GM18873 (cell line): ENCODE data around the gene DIS3L2.
"Not testable (repeated sequence)": the region's sequence is repeated elsewhere in the genome, so short reads cannot be mapped to it uniquely, and the experiment has no call there.

ENCODE experiments used
- ATAC-seq: cut with Tn5 transposase; IDR thresholded peaks from one replicate; pipeline ENCODE4 v1.9.1; 2021; ENCODE audit warnings: mild to moderate bottlenecking, moderate library complexity, moderate number of reproducible peaks; ENCODE audit not compliant: unreplicated experiment, low FRiP score

DIS3L2 gene

GRCh38 chr2:231928901-231929725 lies 32.4 kb upstream of the DIS3L2 start:
- no peak for ATAC-seq

DNA sequence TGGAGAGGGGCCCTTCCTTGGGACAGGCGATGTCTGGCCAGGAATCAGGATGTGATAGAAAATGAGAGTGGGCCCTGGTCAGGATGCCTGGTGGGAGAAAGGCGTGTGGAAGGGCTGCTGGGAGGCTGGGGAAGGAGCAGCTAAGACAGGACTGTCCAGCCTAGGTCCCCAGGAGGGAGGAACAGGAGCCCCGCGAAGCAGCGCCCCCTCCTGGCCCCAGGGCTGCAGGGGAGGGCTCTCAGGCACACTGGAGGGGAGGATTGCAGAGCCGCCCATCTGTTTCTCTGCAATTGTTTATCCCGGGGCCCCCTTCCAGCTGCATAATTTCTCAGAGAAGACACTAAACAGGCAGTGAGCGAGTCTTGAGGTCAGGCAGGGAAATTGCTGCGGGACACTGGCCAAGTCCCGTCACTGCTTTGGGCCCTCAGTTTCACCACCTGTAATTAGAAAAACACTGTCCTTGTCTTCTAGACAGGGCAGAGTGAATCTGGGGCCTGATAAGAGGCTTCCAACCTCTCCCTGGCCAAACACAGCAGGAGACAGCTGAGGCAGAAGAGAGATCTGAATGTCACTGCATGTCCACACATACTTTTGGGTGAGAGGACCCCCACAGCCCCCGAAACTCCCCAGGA lies 31.4 kb upstream of the DIS3L2 start:
- no peak for ATAC-seq

- no peak for ATAC-seq
Measured at GRCh38 chr2:231930593-231931281, 30.8 kb upstream of the DIS3L2 start.

DNA sequence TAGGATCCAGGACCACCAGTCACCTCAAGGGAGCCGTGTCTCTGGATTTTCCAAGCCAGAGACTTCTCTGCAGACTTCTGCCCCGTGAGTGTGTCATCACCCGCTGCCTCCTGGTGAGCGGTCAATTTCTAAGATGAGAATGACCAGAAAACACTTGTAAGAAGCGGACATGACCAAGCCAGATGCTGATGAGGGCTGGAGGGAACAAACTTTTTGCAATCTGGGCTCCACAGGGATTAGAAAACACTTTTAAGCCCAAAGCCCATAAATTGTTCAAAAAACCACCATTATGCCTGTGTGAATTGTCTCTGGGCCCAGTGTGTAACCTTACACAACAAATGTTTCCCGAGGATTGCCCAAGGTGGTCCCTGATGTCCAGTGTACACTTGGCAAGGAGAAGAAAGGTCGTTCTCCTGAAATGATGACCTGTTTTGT lies 30.0 kb upstream of the DIS3L2 start:
- no peak for ATAC-seq

- ATAC-seq = no peak
Measured at GRCh38 chr2:231932711-231932970, 28.9 kb upstream of the DIS3L2 start.

DNA sequence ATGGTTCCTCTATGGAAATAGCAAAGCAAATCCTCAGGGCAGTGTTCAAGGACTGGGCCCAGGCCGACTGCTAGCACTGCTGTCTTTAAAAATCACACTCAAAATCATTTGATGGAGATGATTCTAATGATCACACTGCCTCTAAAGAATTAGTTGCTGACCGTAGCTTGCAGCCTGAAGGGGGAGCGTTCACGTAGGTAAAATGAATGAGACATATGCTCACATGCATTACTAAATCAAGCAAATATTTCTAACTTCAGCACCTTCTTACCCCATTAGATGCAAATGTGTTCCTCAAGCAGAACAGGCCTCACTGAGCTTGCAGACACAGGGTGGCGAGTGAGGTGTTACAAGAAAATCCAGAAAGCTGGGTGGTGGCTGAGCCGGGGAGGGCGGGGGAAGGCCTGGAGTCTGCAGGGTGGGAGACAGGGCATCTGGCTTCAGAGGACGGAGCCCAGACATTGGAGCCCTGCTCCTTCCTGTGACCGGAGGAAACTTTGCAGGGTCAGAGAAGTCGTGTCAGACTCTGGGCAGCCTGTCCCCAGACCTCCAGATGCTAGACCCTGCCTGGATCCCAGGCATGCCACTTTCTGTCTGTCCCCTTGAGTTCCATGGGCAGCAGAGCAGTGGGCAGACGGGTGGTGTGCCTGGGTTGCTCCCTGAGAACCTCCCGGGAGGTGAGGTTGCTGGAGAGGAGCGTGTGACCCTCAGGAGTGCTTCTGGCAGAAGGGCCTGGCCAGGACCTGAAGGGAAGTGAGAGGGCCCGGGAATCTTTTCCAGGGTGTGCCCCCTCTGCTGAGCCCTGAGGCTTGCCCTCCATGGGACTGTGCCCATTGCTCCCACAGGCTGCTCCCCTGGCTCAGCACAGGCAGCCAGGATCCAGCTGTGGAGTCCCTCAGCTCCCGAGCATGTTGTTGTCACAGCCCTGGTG lies 28.3 kb upstream of the DIS3L2 start:
- ATAC-seq = no peak

- no peak for ATAC-seq
Measured at GRCh38 chr2:231933916-231934401, 27.6 kb upstream of the DIS3L2 start.

- ATAC-seq = no peak
Measured at GRCh38 chr2:231934441-231935206, 26.9 kb upstream of the DIS3L2 start.

DNA sequence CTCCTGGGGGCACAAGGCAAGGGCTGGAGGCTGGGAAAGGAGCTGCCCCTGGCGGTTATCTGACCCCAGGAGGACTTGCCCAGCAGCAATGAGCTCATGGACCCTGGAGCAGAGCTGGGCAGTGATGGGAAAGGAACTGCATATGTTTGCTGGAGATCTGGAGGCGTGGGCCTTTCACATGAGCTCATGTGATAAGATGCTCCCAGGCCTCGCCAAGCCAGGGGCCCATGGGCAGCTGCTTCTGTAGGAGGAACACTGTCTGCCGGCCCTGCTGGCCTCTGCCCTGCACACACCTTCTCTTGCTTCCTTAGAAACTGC lies 26.3 kb upstream of the DIS3L2 start:
- ATAC-seq = no peak

DNA sequence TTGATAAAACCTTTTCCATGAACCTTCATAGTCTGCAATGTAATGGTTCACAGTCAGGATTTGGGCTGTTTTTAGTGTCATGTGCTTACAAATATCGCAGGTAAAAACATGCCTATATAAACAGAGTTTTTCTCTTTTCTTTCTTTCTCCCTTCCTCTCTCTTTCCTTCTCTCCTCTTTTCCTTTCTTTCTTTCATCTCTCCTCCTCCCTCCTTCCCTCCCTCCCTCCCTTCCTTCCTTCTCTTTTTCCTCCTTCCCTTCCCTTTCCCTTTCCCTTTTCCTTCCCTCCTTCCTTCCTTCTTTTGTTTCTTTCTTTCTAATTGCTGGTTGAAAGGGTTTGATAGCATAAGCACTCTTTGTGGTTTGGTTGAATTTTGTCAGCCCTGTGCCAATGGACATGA lies 25.7 kb upstream of the DIS3L2 start:
- no peak for ATAC-seq

GRCh38 chr2:231936491-231936890 lies 25.0 kb upstream of the DIS3L2 start:
- ATAC-seq = no peak

DNA sequence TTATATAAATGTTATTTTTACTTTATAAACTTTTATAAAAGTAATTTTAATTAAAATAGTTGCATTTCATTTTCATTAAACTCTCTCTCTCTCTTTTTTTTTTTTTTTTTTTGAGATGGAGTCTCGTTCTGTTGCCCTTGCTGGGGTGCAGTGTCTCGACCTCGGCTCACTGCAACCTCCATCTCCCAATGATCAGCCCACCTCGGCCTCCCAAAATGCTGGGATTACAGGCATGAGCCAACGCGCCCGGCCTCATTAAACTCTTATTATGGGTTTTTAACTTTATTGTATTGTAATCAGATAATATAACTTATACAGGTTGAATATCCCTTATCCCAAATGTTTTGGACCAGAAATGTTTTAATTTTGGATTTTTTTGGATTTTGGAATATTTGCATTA lies 24.5 kb upstream of the DIS3L2 start:
- no peak for ATAC-seq

DNA sequence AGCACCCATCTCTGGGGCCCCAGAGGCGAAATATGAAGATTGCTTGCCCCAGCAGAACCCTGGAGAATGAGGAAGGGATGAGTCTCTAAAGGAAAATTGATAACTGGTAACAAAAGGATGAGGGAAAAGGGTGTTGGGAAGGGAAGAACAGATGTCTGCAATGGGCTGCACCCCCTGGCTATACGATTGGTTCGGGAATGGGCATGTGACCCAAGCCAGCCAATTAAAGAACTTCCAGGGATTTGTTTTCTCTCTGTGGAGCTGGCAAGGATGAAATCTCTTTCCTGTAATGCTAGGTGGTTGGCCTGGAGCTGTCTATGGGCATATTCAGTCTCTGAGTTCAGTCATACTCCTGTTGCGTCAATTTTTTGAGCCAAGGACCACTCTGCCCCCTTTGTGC lies 22.5 kb upstream of the DIS3L2 start:
- ATAC-seq = no peak

GRCh38 chr2:231940795-231941194 lies 20.7 kb upstream of the DIS3L2 start:
- ATAC-seq = no peak

DNA sequence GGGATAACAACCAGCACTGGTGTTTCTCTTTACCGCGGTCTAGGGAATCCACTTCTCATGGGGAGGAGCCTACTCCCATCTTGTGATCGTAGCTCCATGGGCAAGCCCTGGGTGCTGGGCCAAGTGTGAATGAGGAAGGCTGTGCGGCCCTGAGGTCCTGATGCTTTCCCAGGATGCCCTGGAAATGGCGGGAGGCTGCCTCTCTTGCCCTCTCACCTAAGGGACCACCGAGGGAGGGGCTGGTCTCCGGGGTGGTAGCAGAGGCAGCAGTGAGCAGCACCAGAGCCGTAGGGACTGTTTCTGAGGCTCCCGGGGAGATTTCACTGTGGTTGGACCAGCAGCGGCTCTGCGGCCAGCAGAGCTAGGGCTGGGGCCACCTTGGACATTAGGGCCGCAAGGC lies 19.8 kb upstream of the DIS3L2 start:
- no peak for ATAC-seq

DNA sequence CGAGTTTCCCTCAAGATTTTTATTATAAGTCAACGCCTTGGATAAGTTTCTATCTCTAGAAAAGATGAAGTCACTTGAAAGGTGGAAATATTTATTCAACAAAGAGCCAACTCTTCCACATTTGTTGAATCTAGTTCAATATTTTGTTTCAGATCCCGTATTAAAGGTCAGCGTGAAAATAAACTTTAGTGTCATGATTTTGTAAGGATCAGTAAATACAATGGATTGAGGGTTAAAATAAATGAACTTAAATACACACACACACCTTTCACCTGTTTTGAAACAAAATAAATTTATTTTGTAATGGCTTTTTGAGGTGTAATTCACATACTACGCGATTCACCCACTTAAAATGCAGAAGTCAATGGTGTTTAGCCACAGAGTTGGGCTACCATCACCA lies 19.3 kb upstream of the DIS3L2 start:
- no peak for ATAC-seq

GRCh38 chr2:231946241-231946814 lies 15.2 kb upstream of the DIS3L2 start:
- no peak for ATAC-seq

GRCh38 chr2:231947112-231947511 lies 14.4 kb upstream of the DIS3L2 start:
- not testable (repeated sequence) for ATAC-seq

- ATAC-seq = no peak
Measured at GRCh38 chr2:231947694-231948093, 13.8 kb upstream of the DIS3L2 start.
